SKM-1 treated with dmso at 0.1 percent for 144 hours (cell line): ENCODE measurements around the gene PCDH1.
"Not testable (repeated sequence)": the region's sequence is repeated elsewhere in the genome, so short reads cannot be mapped to it uniquely, and the experiment has no call there.

Experiments
- DNase-seq: peaks from one replicate; lab custom pipeline; 2025; ENCODE audit not compliant: unreplicated experiment; lab: John Stamatoyannopoulos, UW

PCDH1 gene

GRCh38 chr5:141878186-141878710 is at the start of gene PCDH1:
Gene PCDH1, minus strand, starts transcription at chr5:141878410. Its CDS starts 148 bp downstream, at chr5:141878262.
- DNase-seq, result no peak

- no peak for DNase-seq
Measured at GRCh38 chr5:141926434-141926833, 48.2 kb upstream of the PCDH1 start.

GRCh38 chr5:141923448-141924313 is 45.5 kb upstream of the PCDH1 start, which contains the start of gene DELE1:
Gene DELE1, plus strand, starts transcription at chr5:141923871. Its CDS starts 71 bp downstream, at chr5:141923942.
- DNase-seq, result peak; percentile 89

- DNase-seq, result not testable (repeated sequence)
Measured at GRCh38 chr5:141922827-141923447, 44.7 kb upstream of the PCDH1 start.

- DNase-seq, result no peak
Measured at GRCh38 chr5:141920771-141921170, 42.6 kb upstream of the PCDH1 start.

- no peak for DNase-seq
Measured at GRCh38 chr5:141919218-141920119, 41.3 kb upstream of the PCDH1 start.

- no peak for DNase-seq
Measured at GRCh38 chr5:141917760-141918159, 39.5 kb upstream of the PCDH1 start.

- no peak for DNase-seq
Measured at GRCh38 chr5:141916522-141916921, 38.3 kb upstream of the PCDH1 start.

- no peak for DNase-seq
Measured at GRCh38 chr5:141915881-141916336, 37.7 kb upstream of the PCDH1 start.

- no peak for DNase-seq
Measured at GRCh38 chr5:141914797-141915196, 36.6 kb upstream of the PCDH1 start.

GRCh38 chr5:141914199-141914743 is 36.1 kb upstream of the PCDH1 start:
- peak; percentile 83 for DNase-seq

GRCh38 chr5:141913560-141914198 is 35.5 kb upstream of the PCDH1 start:
- DNase-seq, result no peak

GRCh38 chr5:141910271-141910673 is 32.1 kb upstream of the PCDH1 start:
- no peak for DNase-seq

GRCh38 chr5:141909212-141909611 is 31.0 kb upstream of the PCDH1 start:
- DNase-seq, result no peak

- no peak for DNase-seq
Measured at GRCh38 chr5:141908796-141909195, 30.6 kb upstream of the PCDH1 start.

GRCh38 chr5:141906972-141907371 is 28.8 kb upstream of the PCDH1 start:
- DNase-seq, result no peak

- DNase-seq, result no peak
Measured at GRCh38 chr5:141906517-141906916, 28.3 kb upstream of the PCDH1 start.

- DNase-seq, result no peak
Measured at GRCh38 chr5:141904551-141904950, 26.3 kb upstream of the PCDH1 start.

- DNase-seq, result peak; percentile 54
Measured at GRCh38 chr5:141903261-141903660, 25.1 kb upstream of the PCDH1 start.
